ENCODE data around the gene BPGM. TPM values are rescaled to one million over a fixed set of nuclear protein-coding genes. Genes with fewer than 3 reads are reported as not detected.

The BPGM gene
- total RNA-seq, 2 donors from 2014 or later, result 18.3 to 18.7 TPM

DNA sequence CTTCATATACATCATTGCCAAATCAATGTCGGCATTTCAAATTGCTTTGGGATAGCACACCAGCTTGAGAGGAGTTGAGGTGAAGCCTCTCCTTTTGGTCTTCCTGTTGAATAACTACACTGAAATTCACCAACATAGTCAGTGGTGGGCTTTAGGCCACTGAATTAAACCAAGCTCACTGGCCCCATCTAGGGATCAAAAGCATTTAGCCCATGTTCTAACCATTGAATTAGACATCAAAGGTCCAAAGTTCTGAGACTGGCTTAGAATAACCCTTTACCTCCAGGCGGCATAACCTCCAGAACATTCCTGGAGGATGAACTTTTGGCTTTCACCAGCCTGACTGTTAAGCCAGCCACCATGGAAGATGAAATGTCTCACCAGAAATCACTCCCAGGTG is 54.6 kb downstream of the BPGM start:
- TF ChIP-seq, protein P1, sequence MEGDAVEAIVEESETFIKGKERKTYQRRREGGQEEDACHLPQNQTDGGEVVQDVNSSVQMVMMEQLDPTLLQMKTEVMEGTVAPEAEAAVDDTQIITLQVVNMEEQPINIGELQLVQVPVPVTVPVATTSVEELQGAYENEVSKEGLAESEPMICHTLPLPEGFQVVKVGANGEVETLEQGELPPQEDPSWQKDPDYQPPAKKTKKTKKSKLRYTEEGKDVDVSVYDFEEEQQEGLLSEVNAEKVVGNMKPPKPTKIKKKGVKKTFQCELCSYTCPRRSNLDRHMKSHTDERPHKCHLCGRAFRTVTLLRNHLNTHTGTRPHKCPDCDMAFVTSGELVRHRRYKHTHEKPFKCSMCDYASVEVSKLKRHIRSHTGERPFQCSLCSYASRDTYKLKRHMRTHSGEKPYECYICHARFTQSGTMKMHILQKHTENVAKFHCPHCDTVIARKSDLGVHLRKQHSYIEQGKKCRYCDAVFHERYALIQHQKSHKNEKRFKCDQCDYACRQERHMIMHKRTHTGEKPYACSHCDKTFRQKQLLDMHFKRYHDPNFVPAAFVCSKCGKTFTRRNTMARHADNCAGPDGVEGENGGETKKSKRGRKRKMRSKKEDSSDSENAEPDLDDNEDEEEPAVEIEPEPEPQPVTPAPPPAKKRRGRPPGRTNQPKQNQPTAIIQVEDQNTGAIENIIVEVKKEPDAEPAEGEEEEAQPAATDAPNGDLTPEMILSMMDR (IDR thresholded peaks at IDR 0.05), result peak in 1 of 4 experiments; percentile 17
- TF ChIP-seq POLR2A (IDR thresholded peaks at IDR 0.05), result no peak
- no peak for DNase-seq (ENCODE audit: low spot score)
- Histone ChIP-seq H3K27ac (peak overlapping the region in 1 of 2 donors; percentile 75), H3K9me3 (no peaks in the 10 kb centered on the region), H3K4me3 (no peak overlapping the region), H3K36me3 (no peaks in the 10 kb centered on the region), H3K4me1 (replicated peaks) (no peaks in the 10 kb centered on the region), H3K27me3 (replicated peaks; ENCODE audit: insufficient read depth) (no peaks in the 10 kb centered on the region)
- intact Hi-C loops (cut with DNase I), result no loop called here
- 92% methylated on average over 2 of the region's 2 CpGs for WGBS

DNA sequence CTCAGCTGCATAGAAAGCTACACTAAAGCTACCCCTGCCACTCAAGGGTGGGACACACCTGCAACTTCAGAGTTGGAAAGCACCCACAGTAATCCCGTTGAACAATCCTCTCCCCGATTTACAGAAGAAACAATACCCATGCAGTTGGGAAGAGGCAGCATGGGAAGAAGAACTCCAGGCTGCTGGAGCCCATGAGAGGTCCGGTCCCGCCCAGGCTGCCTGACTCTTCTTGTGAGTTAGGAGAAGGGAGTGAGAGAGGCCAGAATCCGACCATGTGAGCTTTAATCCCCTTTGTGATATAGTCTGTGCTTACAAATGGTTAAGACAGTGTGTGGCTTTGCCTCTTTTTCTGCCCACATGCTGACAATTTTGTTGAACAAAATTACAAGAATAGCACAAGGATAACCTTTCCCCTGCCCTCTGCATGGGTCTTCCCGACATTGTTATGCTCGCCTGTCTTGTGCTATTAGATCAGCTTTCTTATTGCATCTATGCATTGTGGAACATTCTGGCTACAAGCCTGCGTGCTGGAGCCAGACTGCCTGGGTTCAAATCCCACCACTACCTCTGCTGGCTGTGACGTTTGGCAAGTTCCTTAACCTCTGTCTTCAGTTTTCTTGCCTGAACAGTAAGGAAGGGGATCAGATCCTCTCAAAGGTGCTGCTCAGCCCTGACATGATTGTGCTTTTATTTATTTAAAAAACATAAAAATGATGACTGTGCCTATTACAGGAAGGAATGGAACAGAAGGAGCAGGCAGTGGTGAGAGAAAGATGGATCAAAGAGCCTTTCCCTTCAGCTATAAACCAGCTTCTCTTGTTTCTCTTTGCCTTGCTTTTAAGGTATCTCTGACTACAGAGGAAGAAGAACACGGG is 56.0 kb downstream of the BPGM start:
- WGBS, result 68% methylated on average over 10 of the region's 10 CpGs
- TF ChIP-seq, protein P1 (IDR thresholded peaks at IDR 0.05), result no peak
- TF ChIP-seq POLR2A (IDR thresholded peaks at IDR 0.05), result no peak
- TF ChIP-seq POLR2AphosphoS5 (IDR thresholded peaks at IDR 0.05), result no peak
- Histone ChIP-seq H3K9me3 (no peaks in the 10 kb centered on the region), H3K27me3 (replicated peaks; ENCODE audit: insufficient read depth) (no peaks in the 10 kb centered on the region), H3K36me3 (no peaks in the 10 kb centered on the region), H3K4me1 (replicated peaks) (no peaks in the 10 kb centered on the region), H3K4me3 (no peak overlapping the region), H3K27ac (peak overlapping the region; percentile 75 to 80)
- DNase-seq (ENCODE audit: low spot score), result no peak
- intact Hi-C loops (cut with DNase I), result no loop called here

DNA sequence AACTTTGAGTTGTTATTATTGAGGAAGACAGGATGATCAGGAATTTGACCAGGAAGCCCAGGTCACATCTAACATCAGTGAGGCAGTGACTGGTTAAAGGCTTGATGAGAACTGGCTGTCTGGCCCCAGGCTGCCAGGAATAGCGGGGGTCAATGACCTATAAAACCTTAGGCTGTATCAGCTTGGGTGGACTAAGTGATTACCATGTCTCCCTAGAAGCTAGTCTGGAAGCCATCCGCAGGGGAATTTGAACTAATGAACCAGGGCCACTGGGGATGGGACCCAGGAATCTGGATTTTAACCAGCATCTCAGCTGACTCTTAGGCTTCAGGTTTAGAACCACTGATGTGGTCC is 56.6 kb downstream of the BPGM start:
- Histone ChIP-seq H3K9me3 (no peaks in the 10 kb centered on the region), H3K4me3 (no peak overlapping the region), H3K27ac (peak overlapping the region; percentile 75 to 80), H3K4me1 (replicated peaks) (no peaks in the 10 kb centered on the region), H3K27me3 (replicated peaks; ENCODE audit: insufficient read depth) (no peaks in the 10 kb centered on the region), H3K36me3 (no peaks in the 10 kb centered on the region)
- TF ChIP-seq, protein P1 (IDR thresholded peaks at IDR 0.05), result no peak
- TF ChIP-seq POLR2A (IDR thresholded peaks at IDR 0.05), result no peak
- TF ChIP-seq POLR2AphosphoS5 (IDR thresholded peaks at IDR 0.05), result no peak
- no peak for DNase-seq (ENCODE audit: low spot score)
- intact Hi-C loops (cut with DNase I), result no loop called here
- 100% methylated on average over 2 of the region's 2 CpGs for WGBS

DNA sequence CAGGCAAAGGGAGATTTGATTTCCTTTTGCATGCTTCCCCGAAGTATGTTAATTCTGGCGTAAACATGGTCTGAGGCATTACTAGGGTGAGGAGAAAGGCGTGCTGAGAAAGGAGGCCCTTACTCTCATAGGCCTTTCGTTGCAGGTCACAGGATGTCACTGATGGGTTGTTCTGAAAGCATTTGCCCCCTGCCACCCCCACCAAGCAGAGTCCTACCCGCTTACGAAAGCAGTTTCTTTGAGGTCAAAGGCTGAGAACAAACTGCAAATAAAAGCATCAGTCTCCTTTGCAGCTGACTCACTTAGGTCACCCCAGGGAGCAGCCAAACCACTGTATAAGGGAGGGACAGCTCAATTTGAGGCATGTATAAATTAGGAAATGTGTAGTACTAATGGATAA is 57.1 kb downstream of the BPGM start:
- no peaks in the 10 kb centered on the region for H3K4me1 ChIP-seq (replicated peaks)
- H3K9me3 ChIP-seq, result no peaks in the 10 kb centered on the region
- intact Hi-C loops (cut with DNase I), result no loop called here
- no peaks in the 10 kb centered on the region for H3K36me3 ChIP-seq
- peak overlapping the region; percentile 75 to 80 for H3K27ac ChIP-seq
- TF ChIP-seq, protein P1 (IDR thresholded peaks at IDR 0.05), result no peak
- no peak for TF ChIP-seq POLR2A (IDR thresholded peaks at IDR 0.05)
- peak; percentile 68 for TF ChIP-seq POLR2AphosphoS5 (IDR thresholded peaks at IDR 0.05)
- H3K4me3 ChIP-seq, result no peak overlapping the region
- H3K27me3 ChIP-seq (replicated peaks; ENCODE audit: insufficient read depth), result no peaks in the 10 kb centered on the region
- no peak for DNase-seq (ENCODE audit: low spot score)
- 47% methylated on average over 6 of the region's 6 CpGs for WGBS

DNA sequence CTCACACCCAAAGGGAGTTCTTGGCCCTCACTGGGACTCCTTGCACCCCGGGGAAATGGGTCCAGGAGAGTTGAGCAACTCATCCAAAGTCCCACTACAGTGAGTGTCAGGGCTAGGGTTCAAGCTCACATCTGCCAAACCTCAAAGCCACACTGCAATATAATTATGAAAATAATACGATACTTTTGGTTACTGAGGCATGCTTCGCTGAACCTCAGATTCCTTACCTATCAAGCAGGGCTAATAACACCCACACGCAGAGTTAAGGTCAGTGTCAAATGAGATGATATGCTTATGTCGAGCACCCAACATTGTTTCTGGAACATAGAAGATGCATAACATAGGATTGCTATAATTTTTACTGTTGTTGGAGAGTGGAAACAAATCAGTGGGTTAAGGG is 58.2 kb downstream of the BPGM start:
- Histone ChIP-seq H3K9me3 (no peaks in the 10 kb centered on the region), H3K27me3 (replicated peaks; ENCODE audit: insufficient read depth) (no peaks in the 10 kb centered on the region), H3K27ac (peak overlapping the region; percentile 62 to 80), H3K4me3 (no peak overlapping the region), H3K36me3 (no peaks in the 10 kb centered on the region), H3K4me1 (replicated peaks) (no peaks in the 10 kb centered on the region)
- TF ChIP-seq POLR2AphosphoS5 (IDR thresholded peaks at IDR 0.05) (no peak), POLR2A (IDR thresholded peaks at IDR 0.05) (no peak)
- TF ChIP-seq, protein P1 (IDR thresholded peaks at IDR 0.05), result no peak
- 94% methylated on average over 5 of the region's 5 CpGs for WGBS
- intact Hi-C loops (cut with DNase I), result no loop called here
- no peak for DNase-seq (ENCODE audit: low spot score)
